Adrenal gland (tissue), 5 donors: ENCODE results near the gene SLF1.

Experiments used
- CTCF ChIP-seq, 6 experiments: fragments of 450-650 bp in 4 of 6; fragments of 200-600 bp in 2 of 6; sonication (generic) in 1 of 6; IDR thresholded peaks; 1 replicate in 5 of 6; 2 replicates in 1 of 6; pipeline versions ENCODE4 v1.5.1 to v1.8.0; 2016 to 2021; ENCODE audit warnings: antibody characterized with exemption in 6 of 6, mild to moderate bottlenecking in 2 of 6, moderate library complexity in 1 of 6
- POLR2A ChIP-seq, 2 donors: fragments of 450-650 bp; IDR thresholded peaks; one replicate each; pipeline ENCODE4 v1.6.1; 2017; ENCODE audit warnings: antibody characterized with exemption in 2 of 2, mild to moderate bottlenecking in 2 of 2, moderate library complexity in 1 of 2
- donor health status: DM: no; HTN: no; CAD: no.

DNA sequence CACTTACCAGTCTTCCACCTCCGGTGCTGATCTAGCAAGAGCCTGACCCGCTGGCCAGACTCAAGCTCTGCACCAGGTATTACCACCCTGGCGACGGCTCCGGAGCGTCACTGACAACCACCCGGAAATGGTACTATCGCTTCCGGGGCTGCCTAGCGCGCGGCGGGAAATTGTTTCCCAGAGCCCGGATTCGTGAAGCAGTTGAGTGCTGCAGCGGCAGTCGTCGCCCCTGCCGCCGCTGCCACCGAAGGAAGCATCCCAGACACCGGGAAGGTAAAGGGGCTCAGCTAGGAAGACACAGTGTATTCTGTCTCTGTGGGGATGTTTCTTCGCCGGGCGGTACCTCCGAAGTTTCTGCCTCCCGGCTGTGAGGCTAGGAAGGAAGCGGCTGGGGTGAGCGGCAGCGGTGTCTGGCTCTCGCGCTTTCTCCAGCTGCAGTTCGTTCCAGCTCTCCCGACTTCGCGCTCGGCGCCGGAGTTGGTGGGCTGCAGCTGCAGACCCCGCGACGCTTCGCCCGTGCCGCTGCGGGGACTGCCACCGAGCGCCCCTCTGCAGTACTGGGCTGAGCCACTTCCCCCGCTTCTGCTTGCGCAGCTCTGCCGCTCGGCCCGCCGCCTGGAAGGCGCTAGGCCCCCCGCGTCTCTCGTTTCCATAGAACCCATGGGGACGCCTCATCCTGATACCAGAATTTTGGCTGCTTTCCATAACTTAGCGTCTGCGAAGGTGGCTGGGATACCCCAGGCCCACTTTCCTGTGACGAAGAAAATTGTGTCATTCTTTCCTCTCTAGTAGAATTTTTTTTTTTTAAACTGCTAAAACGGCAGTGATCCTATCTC, at the start of gene SLF1, which contains the start of gene KIAA0825:
- TF ChIP-seq CTCF (IDR thresholded peaks at IDR 0.05), result no peak
- peak in 1 of 2 donors; percentile 46 for TF ChIP-seq POLR2A (IDR thresholded peaks at IDR 0.05)
